Upper lobe of right lung (tissue), 1 donor: ENCODE results near the gene ZNRF3. TPM values are rescaled to one million over a fixed set of nuclear protein-coding genes. Genes with fewer than 3 reads are reported as not detected.
A peak's percentile ranks its signal among the peaks of the same experiment; 100 is the strongest.

Experiments
- ATAC-seq: fragments of 200-7000 bp; cut with Tn5 transposase; one replicate; pipeline ENCODE4 v1.9.1; 2020; ENCODE audit warnings: mild to moderate bottlenecking, moderate library complexity
- DNase-seq: peaks from one replicate; pipeline ENCODE4 v3.0.0-alpha.2; 2020
- H3K27ac ChIP-seq: fragments of 200-600 bp; one replicate; pipeline ENCODE4 v1.8.0; 2022
- H3K27me3 ChIP-seq: fragments of 200-600 bp; one replicate; pipeline ENCODE4 v1.8.0; 2022; ENCODE audit warnings: mild to moderate bottlenecking
- H3K36me3 ChIP-seq: fragments of 200-600 bp; one replicate; pipeline ENCODE4 v1.8.0; 2022
- H3K4me1 ChIP-seq: fragments of 200-600 bp; one replicate; pipeline ENCODE4 v1.8.0; 2022
- H3K4me3 ChIP-seq: fragments of 200-600 bp; one replicate; pipeline ENCODE4 v1.8.0; 2022; ENCODE audit warnings: mild to moderate bottlenecking
- H3K9me3 ChIP-seq: fragments of 200-600 bp; one replicate; pipeline ENCODE4 v1.8.0; 2022
- intact Hi-C: fragments of 100-400 bp; cut with DNase I; formaldehyde crosslinking; loops from one replicate; pipeline ENCODE4 v1.11.0; 2022
- total RNA-seq: library from RNA; stranded (reverse); fragmentation: NEBNext Ultra II Directional; extraction: Animal tissue kit (Norgen Biotek cat#: 25700); gene quantifications from one replicate; pipeline ENCODE4 v1.2.1, GENCODE V29; 2021
- TF ChIP-seq, protein P1 (sequence below): fragments of 200-600 bp; IDR thresholded peaks from one replicate; pipeline ENCODE4 v1.8.0; 2022; ENCODE audit warnings: antibody characterized with exemption
- donor health status: DM: no; HTN: yes; CAD: no; lungs with severe emphysema.

ZNRF3 gene
- total RNA-seq, 1 donor from 2014 or later = 15.8 TPM

GRCh38 chr22:29016067-29016938 is 132.9 kb downstream of the ZNRF3 start:
- Histone ChIP-seq H3K27ac (no peak overlapping the region), H3K27me3 (no peaks in the 10 kb centered on the region), H3K4me3 (no peak overlapping the region), H3K9me3 (no peaks in the 10 kb centered on the region), H3K36me3 (no peaks in the 10 kb centered on the region), H3K4me1 (peaks cover 7% of the 10 kb centered on the region)
- intact Hi-C loops = no loop called here
- TF ChIP-seq, protein P1, sequence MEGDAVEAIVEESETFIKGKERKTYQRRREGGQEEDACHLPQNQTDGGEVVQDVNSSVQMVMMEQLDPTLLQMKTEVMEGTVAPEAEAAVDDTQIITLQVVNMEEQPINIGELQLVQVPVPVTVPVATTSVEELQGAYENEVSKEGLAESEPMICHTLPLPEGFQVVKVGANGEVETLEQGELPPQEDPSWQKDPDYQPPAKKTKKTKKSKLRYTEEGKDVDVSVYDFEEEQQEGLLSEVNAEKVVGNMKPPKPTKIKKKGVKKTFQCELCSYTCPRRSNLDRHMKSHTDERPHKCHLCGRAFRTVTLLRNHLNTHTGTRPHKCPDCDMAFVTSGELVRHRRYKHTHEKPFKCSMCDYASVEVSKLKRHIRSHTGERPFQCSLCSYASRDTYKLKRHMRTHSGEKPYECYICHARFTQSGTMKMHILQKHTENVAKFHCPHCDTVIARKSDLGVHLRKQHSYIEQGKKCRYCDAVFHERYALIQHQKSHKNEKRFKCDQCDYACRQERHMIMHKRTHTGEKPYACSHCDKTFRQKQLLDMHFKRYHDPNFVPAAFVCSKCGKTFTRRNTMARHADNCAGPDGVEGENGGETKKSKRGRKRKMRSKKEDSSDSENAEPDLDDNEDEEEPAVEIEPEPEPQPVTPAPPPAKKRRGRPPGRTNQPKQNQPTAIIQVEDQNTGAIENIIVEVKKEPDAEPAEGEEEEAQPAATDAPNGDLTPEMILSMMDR = no peak
- ATAC-seq (peak; percentile 76), DNase-seq (no peak)

- no peak for ATAC-seq
- TF ChIP-seq, protein P1 = no peak
- intact Hi-C loops = no loop called here
- DNase-seq = no peak
- Histone ChIP-seq H3K36me3 (no peaks in the 10 kb centered on the region), H3K9me3 (no peaks in the 10 kb centered on the region), H3K4me3 (no peak overlapping the region), H3K27ac (no peak overlapping the region), H3K27me3 (no peaks in the 10 kb centered on the region), H3K4me1 (peaks cover 4% of the 10 kb centered on the region)
Measured at GRCh38 chr22:29018293-29019189, 135.2 kb downstream of the ZNRF3 start.

- ATAC-seq (no peak), DNase-seq (no peak)
- Histone ChIP-seq H3K9me3 (no peaks in the 10 kb centered on the region), H3K27me3 (no peaks in the 10 kb centered on the region), H3K27ac (no peak overlapping the region), H3K4me1 (peaks cover 10% of the 10 kb centered on the region), H3K36me3 (no peaks in the 10 kb centered on the region), H3K4me3 (no peak overlapping the region)
- intact Hi-C loops = no loop called here
- TF ChIP-seq, protein P1 = no peak
Measured at GRCh38 chr22:29022101-29022817, 138.9 kb downstream of the ZNRF3 start.

DNA sequence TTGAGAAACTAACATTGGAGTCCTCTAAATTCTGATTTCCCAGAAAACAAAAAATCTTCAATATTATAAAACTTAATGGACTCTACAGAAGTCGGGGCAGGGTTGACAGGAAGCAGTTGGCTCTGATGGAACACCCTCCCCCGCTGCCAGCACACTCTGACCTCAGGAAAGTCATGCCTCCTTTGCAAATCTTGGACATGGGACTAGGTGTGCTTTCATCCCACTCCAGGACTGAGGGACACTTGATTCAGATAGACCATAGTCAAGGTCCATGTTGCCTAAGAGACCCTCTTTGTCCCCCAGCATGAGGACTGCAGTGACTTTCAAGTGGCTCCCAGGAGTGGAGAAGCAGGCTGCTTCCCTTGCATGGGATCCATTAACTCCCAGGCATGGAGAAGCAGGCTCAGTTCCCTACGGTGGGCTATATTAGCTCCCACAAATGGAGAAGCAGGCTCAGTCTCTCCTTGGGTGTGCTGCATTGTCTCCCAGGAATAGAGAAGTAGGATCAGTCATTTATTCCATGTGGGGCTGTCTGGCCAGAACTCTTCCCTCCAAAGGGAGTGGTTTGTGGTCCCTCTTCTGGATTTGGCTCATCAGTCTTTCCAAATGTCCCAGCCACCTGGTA is 139.9 kb downstream of the ZNRF3 start:
- Histone ChIP-seq H3K9me3 (no peaks in the 10 kb centered on the region), H3K4me3 (no peak overlapping the region), H3K4me1 (peaks cover 10% of the 10 kb centered on the region), H3K27me3 (no peaks in the 10 kb centered on the region), H3K36me3 (no peaks in the 10 kb centered on the region), H3K27ac (no peak overlapping the region)
- no peak for DNase-seq
- peak; percentile 29 for ATAC-seq
- intact Hi-C loops = no loop called here
- TF ChIP-seq, protein P1 = no peak

DNA sequence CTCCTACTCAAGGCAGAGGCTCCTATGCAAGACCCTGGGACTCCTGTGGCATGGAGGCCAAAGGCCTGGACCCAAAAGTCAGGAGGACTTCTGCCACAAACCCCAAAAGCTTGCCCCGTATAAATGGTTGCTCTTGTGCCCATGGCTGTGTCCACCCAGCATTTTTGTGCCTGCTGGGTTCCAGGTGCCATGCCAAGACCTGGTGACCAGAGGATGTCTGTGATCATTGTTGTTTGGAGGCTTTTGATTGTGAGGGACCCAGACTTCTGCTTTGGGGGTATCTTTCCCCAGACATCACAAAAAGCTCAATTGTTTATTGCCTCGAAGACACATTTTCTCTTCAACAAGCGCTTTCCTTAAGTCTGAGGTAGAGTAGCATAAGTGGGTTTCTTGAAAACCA is 143.2 kb downstream of the ZNRF3 start:
- ATAC-seq (no peak), DNase-seq (no peak)
- Histone ChIP-seq H3K27ac (no peak overlapping the region), H3K4me1 (peaks cover 31% of the 10 kb centered on the region), H3K9me3 (no peaks in the 10 kb centered on the region), H3K4me3 (no peak overlapping the region), H3K36me3 (no peaks in the 10 kb centered on the region), H3K27me3 (no peaks in the 10 kb centered on the region)
- TF ChIP-seq, protein P1 = no peak
- intact Hi-C loops = no loop called here
